NOMO-1 treated with dmso at 0.1 percent for 144 hours (cell line): ENCODE data around the gene SPDYA.

ENCODE experiments used
- DNase-seq: peaks from one replicate; lab custom pipeline; 2025; ENCODE audit not compliant: unreplicated experiment; lab: John Stamatoyannopoulos, UW

SPDYA gene

GRCh38 chr2:28824870-28825269, 14.2 kb downstream of the SPDYA start:
- DNase-seq: no peak

- DNase-seq: no peak
Measured at GRCh38 chr2:28828382-28828781, 17.7 kb downstream of the SPDYA start.

GRCh38 chr2:28833740-28834470, 23.3 kb downstream of the SPDYA start:
- no peak for DNase-seq

- DNase-seq: no peak
Measured at GRCh38 chr2:28835781-28836180, 25.1 kb downstream of the SPDYA start.

GRCh38 chr2:28838971-28839370, 28.3 kb downstream of the SPDYA start:
- DNase-seq: no peak

- no peak for DNase-seq
Measured at GRCh38 chr2:28842042-28842441, 31.4 kb downstream of the SPDYA start.

- DNase-seq: no peak
Measured at GRCh38 chr2:28855193-28855592, 44.6 kb downstream of the SPDYA start.

- no peak for DNase-seq
Measured at GRCh38 chr2:28855977-28856376, 45.3 kb downstream of the SPDYA start.

- no peak for DNase-seq
Measured at GRCh38 chr2:28868611-28869010, 58.0 kb downstream of the SPDYA start.

GRCh38 chr2:28869494-28870145, 59.0 kb downstream of the SPDYA start:
- no peak for DNase-seq

GRCh38 chr2:28870146-28870891, 59.7 kb downstream of the SPDYA start, which contains the start of gene TRMT61B:
Gene TRMT61B, minus strand, starts transcription at chr2:28870309. Its CDS starts 32 bp downstream, at chr2:28870277.
- peak; percentile 94 for DNase-seq

- no peak for DNase-seq
Measured at GRCh38 chr2:28871620-28872019, 61.0 kb downstream of the SPDYA start.

GRCh38 chr2:28880193-28880592, 69.6 kb downstream of the SPDYA start:
- DNase-seq: no peak

GRCh38 chr2:28893488-28893887, 82.9 kb downstream of the SPDYA start:
- no peak for DNase-seq

- peak; percentile 97 for DNase-seq
Measured at GRCh38 chr2:28894470-28895188, 84.0 kb downstream of the SPDYA start, which contains the start of gene WDR43. Gene WDR43, plus strand, starts transcription at chr2:28894667. Its CDS starts 32 bp downstream, at chr2:28894699.

GRCh38 chr2:28895189-28895893, 84.7 kb downstream of the SPDYA start:
- peak; percentile 6 for DNase-seq

GRCh38 chr2:28896906-28897305, 86.3 kb downstream of the SPDYA start:
- no peak for DNase-seq

GRCh38 chr2:28898048-28898447, 87.4 kb downstream of the SPDYA start:
- DNase-seq: no peak
